Smooth muscle cell of the brain vasculature (primary cell): ENCODE data around the gene ANKMY1.

ENCODE experiments used
- DNase-seq: peaks from one replicate; pipeline ENCODE4 v3.0.0-alpha.2; 2012; ENCODE audit warnings: low read depth, low spot score

Gene ANKMY1

DNA sequence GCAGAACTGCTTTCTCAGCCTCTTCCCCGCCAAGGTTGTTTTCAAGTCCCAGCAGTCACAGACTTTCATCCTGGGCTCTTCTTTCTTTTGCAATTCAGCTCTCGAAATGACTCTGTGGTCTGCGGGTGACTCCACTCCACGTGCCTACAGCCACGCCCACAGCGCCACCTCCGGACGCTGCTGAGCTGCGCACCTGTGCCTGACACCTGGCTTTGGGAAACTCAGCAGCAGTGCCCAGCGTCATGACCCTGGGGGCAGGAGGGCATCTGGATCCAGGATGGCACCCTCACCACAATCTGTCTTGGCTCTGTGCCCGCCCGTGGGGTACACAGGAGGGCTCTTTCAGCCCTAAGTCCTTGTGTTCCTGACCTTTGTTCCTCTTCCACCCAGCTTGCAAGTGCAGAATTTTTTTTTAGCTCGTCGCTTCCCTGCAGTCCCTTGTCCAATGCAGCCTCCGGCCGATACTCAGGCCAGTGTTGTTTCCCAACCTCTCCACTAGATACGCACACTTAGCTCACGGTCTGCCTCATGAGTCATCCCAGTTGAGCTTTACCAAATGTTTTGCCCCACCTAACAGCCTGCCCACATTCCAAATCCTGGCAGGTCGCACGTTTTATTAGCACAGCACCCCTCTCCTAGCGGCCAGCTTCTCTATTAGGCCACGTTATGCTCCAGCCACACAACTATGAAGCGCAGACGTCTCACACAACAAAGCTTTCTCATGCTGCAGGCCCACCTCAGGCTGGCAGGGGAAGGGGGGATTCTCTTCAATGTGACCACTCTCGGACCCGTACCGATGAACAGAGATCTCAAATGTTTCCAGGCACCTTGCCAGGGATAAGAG is 22.2 kb upstream of the ANKMY1 start:
- no peak for DNase-seq

GRCh38 chr2:240579071-240579762 is 21.4 kb upstream of the ANKMY1 start:
- no peak for DNase-seq

DNA sequence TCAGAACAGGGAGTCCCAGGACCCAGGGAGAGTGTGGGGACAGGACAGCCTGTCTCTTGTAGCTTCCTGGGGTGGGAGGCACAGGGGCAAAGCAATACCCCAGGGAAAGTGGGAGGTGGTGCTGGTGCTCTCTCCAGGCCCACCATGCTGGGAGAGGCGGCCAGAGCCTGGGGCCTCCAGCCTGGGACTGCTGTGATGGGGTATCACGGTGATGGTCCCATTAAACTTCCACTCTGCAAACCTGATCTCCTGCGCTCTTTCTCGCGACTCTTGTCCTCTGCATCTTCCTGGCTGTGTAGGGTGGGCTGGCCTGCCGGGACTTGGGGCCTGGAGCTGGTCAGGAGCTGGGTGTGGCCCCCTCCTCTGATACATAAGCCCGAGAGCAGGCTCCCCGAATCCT is 20.7 kb upstream of the ANKMY1 start:
- DNase-seq = no peak

DNA sequence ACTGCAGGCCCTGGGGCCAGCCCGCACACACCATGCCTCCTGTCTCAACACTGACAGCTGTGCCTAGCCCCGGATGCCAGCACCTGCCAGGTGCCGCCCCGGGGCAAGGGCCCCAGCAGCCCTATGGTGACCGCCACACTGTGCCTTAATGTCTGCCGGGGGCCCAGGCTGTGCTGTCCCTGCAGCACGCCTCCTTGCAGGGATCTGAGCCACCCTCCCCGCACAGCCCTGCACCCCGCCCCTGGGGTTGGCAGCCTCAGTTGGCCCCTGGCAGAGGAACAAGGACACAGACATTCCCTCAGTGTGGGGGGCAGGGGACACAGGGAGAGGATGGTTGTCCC is 20.3 kb upstream of the ANKMY1 start:
- DNase-seq = no peak

GRCh38 chr2:240577281-240578109 is 19.7 kb upstream of the ANKMY1 start:
- no peak for DNase-seq

DNA sequence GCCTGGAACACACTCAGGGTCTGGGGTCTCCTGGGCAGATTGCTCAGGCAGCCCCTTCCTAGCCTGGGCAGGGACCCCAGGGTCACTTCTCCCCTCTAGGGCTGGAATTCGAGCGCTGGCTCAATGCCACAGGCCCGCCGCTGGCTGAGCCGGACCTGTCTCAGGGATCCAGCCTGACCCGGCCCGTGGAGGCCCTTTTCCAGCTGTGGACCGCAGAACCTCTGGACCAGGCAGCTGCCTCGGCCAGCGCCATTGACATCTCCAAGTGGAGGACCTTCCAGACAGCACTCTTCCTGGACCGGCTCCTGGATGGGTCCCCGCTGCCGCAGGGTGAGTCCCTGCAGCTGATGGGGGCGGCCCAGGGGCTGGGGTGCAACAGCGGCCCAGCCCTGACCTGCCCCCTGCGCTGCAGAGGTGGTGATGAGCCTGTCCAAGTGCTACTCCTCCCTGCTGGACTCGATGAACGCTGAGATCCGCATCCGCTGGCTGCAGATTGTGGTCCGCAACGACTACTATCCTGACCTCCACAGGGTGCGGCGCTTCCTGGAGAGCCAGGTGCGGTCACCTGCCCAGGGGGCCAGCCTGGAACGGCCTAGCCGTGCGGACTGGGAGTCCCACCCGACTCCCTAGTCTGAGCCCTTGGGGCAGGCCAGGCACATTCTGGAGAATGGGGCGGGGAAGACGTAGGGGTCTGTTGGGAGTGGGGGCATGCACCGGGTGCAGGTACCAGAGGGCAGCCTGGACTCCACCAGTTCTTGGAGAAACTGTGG is 18.8 kb upstream of the ANKMY1 start:
- no peak for DNase-seq

DNA sequence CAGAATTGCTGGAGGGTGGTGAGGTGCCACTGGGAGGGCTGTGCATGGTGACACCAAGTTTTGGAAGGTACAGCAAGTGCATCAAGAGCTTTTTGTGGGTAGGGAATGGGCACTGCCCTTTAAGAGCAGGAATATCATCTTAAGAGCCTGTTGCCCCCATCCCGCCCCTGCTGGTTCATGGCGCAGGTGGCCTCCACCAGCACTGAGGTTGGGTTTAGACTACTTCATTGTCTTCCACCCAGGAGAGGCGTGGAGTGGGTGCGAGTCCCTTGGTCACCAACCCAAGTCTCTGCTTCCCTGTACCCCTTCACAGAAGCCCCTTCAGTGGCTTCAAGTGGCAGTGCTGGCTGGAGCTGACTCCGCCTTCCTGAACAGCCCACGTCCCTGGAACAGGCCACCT is 18.2 kb upstream of the ANKMY1 start:
- DNase-seq = no peak

DNA sequence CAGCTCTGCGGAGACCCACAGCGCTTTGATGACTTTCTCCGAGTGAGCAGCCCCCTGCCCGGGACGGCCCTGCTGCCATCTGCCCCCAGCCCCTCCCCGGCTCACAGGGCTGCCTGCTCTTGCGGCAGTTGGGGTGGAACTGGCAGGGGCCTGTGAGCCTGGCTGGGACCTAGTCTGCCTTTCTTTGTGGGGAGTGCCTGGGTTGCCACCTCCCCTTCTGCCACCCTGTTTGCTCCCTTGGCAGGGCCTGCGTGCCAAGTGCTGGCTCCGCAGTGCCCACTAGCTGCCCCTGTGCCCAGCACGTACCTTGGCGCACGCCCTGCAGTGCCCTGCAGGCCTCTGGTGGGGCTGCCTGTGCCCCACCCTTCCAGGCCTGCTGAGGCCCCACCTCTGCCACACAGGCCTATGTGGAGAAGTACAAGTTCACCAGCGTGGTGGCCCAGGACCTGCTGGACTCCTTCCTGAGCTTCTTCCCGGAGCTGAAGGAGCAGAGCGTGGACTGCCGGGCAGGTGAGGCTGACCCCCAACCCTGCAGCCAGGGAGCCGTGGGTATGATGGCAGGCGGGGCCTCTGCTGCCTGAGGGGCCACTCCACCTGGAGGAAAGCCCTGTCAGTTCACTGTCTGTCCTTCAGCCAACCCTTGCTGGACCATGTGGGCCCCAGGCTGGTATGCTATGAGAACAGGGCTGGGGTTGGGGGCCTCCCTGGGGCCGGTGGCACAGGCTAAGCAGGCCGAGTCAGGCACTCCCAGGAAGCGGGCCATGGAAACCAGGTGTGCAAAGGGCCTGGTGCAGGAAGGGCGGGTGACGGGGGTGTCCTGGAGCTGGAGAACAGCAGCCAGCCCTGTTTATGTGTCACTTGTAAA is 17.5 kb upstream of the ANKMY1 start:
- no peak for DNase-seq

DNA sequence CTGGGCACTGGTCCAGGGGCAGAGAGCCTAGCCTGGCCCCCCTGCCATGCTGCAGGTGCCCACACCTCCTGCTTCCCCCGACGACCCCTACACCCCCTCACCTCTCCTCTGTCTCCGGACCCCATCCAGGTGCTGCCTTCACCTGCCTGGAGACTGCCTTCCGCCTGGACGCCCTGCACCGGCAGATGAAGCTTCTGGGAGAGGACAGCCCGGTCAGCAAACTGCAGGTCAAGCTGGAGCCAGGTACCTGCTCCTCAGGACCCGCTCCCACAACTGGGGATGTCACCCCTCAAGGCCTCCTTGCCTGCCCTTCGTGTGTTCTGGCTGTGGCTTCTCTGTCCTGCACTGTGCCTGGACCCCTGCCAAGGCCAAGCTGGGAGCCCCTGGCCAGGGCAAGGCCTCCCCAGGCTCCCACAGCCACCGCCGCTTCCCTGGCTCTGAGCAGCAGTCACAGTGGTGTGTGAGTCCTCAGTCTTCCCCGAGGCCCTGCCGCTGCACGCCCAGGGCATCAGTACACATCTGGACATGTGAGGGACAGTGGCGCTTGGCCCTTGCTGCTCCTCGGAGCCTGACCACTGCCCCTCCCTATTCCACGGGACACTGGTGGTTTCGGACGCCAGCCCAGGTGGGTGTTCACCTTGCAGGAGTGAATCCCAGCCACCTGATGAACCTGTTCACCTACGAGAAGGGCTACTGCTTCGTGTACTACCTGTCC is 16.8 kb upstream of the ANKMY1 start:
- DNase-seq = no peak

DNA sequence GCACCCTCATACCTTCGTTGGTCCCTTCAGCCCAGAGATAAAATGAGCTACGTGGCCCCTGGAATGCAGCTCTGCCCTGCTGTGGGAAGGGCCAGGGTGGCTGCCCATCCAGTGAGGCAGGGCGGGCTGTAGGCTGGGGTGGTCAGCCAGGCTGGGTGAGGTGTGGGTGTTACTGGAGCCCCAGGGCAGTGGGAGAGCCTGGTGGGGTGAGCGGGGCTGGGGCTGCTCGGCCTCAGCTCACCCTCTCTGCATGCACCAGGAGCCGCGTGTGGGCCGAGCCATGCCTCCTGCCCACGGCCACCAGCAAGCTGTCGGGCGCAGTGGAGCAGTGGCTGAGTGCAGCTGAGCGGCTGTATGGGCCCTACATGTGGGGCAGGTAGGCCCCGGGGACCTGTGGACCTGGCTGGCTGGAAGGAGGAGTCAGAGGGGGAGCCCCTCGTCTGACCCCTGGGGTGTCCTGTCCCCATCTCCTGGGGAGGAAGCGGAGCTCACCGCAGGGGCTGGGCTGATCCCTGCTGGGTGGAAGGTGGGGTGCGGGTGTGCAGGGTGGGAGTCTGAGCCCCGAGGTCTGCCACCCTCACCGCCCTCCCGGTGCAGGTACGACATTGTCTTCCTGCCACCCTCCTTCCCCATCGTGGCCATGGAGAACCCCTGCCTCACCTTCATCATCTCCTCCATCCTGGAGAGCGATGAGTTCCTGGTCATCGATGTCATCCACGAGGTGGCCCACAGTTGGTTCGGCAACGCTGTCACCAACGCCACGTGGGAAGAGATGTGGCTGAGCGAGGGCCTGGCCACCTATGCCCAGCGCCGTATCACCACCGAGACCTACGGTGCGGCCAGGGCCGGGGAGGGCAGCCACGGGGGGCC is 16.0 kb upstream of the ANKMY1 start:
- no peak for DNase-seq

GRCh38 chr2:240573071-240573515 is 15.3 kb upstream of the ANKMY1 start:
- no peak for DNase-seq

DNA sequence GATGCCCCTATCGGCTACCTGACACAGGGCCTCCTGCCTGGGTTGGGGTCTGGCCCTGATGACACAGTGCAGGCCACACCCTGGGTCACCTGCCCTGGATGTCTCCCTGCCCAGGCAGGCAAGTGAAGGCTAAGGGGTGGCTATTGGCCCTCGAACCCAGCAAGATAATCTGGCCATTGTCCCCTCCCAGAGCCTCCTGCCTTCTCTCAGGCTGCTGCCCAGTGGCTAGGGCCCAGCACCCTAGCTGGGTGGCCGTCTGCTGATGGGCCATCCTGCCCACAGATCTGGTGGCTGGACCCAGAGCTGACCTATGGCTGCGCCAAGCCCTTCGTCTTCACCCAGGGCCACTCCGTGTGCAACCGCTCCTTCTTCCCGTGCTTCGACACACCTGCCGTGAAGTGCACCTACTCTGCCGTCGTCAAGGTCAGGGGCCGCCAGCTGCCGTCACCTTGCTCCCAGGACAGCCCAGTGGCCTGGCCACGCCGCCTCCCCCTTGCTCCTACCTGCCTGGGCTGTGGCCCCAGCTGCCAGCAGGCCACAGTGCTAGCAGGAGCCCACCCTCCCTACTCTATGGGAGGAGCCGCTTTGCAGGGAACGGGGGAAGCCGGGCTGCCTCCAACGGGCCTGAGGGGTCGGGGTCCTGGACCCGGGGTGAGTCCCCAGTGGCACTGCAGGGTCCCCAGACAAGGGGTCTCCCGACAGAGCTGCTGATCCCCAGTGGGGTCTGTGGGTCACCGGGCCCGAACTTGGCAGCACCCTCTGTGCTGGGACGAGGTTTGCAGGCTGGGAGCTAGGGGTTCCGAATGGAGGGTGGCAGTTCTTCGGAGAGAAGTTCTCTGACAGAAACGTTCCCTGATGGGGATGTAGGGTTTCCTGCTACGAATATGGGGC is 14.6 kb upstream of the ANKMY1 start:
- no peak for DNase-seq

DNA sequence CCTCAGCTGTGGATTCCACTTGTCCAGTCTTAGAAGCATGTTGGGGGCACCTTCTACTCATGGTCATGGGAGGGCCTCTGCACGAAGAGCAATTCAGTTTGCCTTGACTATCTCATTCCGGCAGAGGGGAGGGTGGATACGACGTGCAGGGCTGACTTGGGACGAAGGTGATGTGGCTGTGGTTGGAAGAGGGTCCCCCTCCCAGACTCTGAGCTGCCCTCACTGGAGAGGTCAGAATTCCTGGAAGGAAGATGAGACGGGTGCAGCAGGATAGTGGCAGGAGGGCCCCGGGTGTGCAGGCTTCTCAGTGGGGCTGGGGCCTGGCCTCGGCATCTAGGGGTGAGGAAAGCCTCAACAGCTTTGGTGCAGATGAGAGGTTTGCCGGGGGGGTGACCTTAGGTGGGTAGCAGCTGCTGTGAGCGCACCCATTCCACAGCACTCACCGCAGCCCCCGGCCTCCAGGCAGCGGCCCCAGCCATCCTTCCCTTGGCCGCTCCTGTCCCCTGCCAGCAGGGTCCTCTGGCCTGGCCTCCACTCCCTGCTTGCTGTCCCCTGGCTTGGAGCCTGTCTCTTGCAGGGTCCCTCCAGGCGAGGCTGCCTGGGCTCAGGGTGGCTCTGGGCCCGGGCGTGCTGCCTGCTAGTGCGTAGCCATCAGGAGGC is 13.7 kb upstream of the ANKMY1 start:
- DNase-seq = no peak

DNA sequence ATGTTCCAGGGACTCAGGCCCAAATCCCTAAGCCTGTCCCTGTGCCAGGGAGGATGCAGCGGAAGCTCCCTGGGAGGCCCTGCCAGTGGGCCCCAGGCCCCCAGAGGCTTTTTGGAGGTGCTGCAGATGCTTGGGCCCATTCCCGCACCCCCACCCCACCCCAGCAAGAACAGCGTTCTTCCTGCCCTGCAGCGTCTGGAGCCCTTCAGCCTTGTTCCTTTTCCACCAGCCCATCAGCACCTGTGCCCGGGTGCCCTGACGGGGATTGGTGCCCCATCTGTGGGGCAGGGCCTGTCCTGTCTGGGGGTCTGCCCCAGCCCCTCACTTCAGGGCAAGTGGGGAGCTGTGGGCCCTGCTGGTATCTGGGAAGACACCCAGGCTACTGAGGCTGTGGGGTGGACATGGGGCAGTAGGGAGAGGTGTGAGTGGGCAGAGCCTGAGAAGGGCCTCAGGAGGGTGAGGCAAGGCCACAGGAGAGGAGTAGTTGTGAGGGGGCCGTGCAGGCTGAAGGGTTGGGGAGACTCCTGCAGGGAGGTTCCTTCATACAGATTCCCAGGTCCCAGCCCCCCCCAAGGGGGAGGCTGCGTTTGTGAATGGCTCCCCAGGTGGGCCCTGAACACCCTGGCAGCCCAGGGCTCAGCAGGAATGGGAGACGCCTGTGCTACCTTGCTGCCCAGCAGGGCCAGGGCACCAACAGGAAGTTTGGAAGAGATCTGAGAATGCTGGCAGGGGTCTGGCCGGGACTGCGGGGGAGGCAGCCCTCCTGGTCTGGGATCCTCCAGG is 12.9 kb upstream of the ANKMY1 start:
- no peak for DNase-seq

DNA sequence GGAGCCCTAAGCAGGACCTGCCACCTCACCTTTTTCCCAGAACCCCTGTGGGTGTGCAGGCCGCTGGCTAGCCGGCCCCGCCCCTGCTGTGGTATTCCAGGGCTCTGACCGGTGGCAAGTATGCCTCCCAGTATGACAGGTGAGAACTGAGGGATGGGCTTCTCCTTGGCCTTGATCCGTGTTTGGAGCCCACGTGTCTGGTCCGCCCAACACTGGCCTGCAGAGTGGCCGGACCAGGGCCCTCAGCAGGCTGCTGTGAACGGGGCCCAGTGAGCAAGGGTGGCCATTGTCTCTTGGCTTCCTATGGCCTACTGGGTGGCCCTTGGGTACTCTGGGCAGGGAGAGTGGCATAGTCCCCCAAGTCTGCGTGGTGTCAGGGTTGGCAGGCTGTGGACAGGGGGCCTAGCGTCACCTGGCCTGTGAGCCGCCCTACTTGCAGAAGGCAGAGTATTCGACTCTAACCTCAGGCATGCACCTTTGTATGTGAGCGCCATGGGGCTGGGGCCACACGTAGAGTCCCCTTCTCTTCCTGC is 12.3 kb upstream of the ANKMY1 start:
- no peak for DNase-seq

GRCh38 chr2:240569523-240569997 is 11.8 kb upstream of the ANKMY1 start:
- no peak for DNase-seq
